SK-N-DZ (cell line): ENCODE results near the gene TRA2B.
"Not testable (repeated sequence)": the region's sequence is repeated elsewhere in the genome, so short reads cannot be mapped to it uniquely, and the experiment has no call there.

Experiments used
- DNase-seq: peaks from one replicate; pipeline ENCODE4 v3.0.0-alpha.2; 2015; ENCODE audit warnings: low spot score

TRA2B gene

DNA sequence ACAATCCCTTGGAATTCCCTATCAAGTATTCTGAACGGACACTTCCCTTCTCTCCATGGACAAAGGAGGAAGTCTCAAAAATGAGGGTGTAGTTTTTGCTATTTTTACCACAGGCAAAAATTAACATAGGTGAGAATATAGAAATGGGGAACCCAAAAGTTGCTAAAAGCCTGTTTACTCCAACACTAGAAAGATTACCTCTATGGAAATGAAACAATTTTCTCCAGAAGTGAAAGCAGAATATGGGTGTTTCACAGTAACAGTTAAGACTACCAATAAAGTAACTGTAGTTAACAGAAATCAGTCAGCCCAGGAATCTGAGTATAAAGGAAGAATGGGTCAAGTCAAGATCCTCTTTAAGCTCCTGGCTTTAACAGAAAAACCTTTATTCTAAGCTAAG, 9.3 kb downstream of the TRA2B start:
- no peak for DNase-seq

DNA sequence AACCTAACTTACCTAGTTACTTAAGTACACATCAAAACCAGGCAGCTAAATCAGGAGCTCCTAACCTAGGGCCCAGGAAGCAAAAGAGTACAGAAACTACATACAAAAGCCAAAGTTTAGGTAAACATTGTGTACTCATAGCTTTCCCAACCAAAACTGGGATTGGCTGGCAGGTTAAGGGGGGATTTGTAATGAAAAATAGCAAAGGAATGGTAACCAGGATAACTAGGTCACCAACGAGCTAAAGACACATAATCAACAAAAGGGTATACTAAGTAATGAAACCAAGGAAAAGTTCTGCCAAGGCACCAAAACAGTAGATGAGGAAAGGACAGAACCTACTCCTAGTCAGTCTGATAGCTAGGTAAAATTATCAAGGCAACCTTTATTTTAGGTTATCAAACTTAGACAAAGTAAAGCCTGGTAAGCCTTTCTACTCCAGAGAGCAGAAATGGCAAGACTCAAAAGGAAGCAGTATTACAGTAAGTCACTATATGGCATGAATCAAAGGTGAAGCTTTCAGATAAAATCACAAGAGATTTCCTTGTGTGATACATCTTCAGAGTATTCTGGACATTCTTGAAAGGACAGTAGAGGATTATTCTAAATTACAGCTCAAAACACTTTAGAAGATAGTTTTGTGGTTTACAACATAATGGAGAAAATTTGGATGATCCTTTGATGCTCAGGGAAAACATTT, 10.2 kb downstream of the TRA2B start:
- no peak for DNase-seq

DNA sequence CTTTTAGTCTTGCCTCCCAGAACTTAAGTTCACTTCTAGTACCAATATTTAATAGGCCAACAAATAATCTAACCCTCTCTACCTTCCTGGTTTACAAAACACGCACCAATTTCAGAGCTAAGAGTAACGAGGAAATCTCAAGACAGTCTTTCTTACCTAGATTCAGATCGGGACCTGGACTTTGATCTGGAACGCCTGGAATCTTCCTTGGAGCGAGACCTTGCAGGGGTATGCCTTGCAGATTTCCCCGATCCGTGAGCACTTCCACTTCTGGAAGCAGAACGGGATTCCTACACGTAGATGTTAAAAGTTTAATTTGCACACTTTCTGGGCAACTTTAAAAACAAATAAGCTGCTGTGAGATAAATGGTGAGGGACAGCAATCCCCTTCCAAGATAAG, 11.4 kb downstream of the TRA2B start:
- DNase-seq, result no peak

DNA sequence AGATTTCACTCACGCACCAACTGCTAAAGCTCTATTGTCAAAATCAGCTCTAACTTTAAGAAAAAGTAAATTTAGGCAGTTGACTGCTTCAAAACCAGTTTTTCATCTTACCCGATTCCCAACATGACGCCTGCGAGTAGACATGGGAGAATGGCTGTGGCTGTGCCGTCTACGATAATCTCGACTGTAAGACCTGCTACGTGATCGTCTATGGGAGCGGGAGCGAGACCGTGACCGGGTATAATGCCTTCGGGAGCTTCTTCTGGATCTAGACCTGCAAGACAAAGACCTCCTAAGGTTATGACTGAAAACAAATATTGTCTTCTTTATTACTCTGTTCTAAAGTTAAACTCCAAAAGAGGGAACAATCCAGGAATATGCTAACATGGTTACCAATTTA, 12.5 kb downstream of the TRA2B start:
- no peak for DNase-seq

DNA sequence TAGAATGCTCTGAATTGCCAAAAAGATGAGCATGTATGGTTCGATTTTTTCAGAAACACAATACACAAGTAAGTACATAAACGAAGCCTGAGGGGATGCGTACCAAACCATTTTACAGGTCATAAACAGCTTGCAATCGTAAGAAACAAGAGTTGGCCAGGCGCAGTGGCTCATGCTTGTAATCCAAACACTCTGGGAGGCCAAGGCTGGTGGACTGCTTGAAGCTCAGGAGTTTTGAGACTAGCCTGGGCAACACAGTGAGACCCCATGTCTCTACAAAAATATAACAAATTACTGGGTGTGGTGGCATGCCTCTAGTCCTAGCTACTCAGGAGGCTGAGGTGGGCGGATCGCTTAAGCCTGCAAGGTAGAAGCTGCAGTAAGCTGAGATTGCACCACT, 13.4 kb downstream of the TRA2B start:
- DNase-seq, result no peak

DNA sequence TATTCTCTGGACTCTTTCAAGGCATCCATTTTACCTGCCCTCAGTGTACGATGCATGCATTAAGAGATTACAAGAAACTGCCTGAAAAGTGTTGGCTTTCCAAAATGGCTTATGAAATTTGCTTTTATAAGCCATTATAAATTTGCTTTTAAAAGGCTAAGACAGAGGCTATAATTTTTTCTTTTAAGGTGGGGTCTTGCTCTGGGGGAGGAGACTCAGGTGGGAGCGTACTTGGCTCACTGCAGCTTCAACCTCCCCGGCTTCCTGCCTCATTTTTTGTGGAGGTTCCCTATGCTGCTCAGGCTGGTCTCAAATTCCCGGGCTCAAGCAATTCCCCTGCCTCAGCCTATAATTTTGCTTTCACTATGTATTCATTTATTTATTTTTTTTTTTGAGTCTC, 17.6 kb downstream of the TRA2B start:
- no peak for DNase-seq

DNA sequence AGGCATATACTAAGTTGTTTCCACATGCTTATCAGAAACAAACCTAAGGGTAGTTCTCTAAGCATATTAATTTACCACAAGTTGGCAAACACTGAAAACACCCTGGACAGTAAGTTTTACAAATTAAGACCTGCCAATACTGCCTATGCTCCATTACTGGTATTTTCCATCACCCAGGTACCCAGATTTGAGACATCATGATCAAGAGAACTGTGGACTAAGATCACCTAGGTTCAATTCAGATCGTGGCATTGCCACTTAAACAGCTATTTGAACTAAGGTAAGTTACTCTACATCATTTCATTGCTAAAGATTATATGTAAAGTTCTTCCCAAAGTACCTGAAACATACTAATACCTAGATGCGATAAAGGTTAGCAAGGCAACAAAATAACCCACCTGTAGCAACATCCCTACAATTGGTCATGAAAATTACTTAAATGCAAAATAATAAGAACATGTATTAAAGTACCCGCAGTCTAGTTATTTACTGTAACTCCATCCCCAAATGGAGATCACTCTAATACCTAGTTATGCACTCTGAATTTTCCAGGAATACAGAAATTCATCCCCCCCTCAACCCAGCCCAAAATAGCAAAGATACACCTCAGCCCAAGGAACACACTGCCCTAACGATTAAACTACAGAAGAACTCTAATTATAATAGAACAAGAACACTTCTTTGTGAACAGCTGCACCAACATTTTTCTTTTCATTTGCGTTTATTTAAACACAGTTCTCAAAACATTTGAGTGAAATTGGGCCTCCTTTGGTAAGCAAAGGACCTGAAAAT, 21.6 kb downstream of the TRA2B start:
- DNase-seq, result no peak

DNA sequence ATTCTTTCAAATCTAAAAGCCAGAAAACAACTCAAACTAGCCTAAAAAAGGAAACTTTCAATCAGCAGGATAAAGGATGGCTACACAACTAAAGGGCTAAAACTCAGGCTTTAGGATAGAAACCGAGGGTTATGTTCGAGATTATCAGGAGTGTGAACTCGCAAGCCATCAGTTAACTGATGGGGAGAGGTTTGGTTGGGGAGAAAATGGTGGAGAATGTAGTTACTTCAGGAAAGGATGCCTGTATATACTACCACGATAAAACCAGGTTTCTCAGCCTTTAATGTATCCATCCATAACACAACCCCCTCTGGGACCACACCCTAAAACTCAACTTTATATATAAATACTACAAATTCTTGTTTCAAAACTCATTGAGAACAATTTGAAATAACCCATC, 22.2 kb downstream of the TRA2B start:
- no peak for DNase-seq

DNA sequence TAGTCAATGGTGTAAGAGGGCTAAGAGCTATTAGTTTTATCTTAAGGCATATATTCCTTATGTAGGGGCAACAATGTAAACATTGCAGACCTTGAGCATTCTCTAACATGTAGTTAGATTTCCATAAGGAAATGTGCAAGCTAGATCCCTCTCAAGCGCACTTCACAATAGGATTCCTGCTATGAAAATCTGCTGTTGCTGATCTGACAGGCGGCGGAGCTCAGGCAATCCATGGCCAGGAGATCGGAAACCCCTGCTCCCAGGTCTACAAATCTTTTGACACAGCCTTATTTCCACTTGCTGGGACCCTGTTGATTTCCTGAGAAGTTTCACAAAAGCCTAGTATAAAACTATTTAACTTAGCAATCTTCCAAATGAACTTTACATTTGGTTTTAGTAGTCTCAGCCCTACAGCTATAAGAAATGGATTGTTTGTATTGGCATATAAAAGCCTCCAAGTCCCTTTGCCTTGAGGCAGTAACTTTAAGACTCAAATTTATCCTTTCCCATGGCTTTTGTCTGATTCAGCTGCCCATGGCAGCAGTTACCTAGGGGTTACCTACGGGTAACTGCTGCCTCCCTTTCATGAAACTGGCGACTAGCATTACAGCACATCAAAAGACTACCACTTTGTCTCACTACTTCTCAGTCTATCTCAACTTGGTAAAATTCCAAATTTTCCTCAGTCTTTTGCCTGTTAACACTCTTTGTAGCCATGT, 22.7 kb downstream of the TRA2B start:
- DNase-seq, result no peak

DNA sequence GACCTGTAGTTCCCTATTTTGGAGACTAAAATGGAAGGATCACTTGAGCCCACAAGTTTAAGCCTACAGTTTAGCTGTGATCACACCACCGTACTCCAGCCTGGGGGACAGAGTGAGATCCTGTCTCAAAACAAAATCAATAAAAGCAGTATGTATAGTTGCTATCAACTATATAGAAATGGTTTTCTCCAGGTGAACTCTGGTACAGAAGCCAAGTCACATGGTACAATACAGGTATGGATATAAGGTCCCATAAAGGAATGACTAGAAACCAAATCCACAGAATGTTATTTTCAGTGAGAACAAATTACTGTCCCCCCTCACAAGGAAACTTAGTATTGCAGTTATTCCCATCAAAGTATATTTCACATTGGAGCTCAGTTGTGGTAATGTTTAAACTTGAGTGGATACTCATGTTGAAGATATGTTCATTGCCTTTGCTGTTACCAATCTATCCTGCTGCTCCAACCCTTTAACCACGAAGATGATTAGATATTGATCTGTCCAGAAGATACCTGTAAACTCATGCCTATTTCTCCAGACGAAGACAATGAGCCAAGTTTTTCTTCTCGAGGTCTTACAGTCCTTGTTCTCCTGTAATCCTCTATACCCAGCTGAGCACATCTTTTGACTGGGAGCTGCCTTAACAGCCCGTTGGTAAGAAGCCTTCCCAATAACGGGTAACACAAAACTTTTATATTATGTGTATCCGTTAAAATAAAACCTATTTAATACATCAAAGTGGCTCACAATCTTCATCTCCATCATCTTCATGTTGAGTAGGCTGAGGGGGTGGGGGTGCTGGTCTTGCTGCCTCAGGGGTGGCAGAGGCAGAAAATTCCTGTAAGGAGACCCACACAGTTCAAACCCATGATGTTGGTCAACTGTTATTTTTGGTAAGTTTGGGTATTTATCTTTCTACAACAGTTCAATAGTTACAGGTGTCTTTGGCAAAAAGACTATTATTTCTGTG, 24.6 kb downstream of the TRA2B start:
- DNase-seq, result no peak

DNA sequence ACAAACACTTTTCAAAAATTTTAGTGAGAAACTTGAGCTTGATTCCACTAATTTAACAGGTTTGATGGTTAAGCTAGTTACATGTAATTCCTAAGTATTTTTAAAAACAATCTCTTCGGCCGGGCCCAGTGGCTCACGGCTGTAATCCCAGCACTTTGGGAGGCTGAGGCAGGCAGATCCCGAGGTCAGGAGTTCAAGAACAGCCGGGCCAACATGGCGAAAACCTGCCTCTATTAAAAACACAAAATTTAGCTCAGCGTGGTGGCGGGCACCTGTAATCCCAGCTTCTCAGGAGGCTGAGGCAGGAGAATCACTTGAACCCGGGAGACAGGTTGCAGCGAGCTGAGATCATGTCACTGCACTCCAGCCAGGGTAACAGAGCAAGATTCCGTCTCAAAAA, 25.3 kb downstream of the TRA2B start:
- no peak for DNase-seq

DNA sequence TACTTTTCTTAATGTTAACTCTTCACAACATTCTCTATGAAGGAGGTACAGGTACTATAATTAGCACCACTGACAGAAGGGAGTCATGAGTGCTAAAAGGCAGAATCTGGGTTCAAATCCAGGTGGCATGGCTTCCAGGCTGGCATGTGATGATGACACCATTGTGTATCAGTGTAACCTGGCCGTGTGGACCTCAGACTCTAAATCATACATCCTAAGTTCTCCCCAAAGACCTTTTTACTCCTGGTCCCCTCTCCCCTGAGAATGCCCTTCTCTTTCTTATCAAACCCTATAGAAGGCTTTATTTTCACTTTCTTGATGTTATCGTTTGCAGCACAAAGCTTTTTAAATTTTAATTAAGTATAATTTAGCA, 26.8 kb downstream of the TRA2B start:
- not testable (repeated sequence) for DNase-seq

DNA sequence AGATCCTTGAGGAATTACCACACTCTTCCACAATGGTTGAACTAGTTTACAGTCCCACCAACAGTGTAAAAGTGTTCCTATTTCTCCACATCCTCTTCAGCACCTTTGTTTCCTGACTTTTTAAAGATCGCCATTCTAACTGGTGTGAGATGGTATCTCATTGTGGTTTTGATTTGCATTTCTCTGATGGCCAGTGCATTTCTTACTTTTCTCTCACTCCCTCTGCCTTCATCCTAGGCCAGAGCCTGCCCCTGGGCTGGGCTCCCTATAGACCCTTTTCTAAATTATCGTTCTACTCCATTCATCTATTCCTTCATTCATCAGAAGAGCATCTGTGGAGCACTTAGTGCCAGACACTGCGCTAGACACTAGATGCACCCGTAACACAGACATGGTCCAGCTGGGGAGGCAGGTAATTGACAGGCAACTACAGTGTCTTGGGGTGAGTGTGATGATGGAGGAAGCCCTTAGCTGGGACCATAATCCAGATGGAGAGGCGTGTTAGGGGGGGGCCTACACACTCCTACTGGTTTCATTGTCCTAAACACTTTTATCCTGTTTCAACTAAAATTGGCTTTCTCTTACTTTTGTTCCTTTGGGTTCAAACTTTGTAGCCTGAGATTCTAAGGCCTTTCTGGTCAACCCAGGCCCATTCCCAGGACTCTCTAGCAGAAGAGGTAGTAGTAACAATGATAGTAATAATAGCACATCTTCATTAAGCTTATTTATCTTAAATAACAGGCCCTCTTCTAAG, 27.3 kb downstream of the TRA2B start:
- not testable (repeated sequence) for DNase-seq

DNA sequence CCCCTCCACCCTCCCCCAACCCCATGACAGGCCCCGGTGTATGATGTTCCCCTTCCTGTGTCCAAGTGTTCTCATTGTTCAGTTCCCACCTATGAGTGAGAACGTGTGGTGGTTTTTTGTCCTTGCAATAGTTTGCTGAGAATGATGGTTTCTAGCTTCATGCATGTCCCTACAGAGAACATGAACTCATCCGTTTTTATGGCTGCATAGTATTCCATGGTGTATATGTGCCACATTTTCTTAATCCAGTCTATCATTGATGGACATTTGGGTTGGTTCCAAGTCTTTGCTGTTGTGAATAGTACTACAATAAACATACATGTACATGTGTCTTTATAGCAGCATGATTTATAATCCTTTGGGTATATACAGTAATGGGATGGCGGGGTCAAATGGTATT, 27.9 kb downstream of the TRA2B start:
- DNase-seq, result not testable (repeated sequence)

DNA sequence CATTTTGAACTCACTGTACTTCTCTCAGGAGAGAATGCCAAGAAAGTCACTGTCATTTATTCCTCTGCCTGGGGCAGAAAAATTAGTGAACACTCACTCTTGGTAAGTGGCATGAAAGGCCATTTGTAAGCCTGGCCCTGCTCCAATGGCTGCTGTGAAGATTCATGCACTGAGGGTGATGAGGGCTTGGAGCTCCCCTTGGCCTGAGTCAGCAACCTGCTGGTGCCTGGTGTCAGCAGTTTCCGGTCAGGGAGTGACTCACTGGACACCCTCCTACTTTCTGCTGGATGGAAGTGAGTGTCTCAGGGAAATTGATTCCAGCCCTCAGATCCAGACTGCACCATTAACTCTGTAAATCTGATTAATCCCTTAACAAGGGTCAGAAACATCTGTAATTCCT, 37.6 kb downstream of the TRA2B start:
- no peak for DNase-seq

DNA sequence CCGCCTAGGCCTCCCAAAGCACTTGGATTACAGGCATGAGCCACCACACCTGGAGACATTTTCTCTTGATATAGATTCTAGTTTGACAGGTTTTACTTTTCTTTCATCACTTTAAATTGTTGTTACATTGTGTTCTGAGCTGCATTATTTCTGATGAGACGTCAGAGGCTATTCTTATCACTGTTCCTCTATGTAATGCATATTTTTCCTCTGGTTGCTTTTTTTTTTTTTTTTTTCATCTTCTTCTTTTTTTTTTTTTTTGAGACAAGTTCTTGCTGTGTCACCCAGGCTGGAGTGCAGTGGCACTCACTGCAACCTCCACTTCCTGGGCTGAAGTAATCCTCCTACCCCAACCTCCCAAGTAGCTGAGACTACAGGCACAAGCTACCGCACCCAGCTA, 41.2 kb downstream of the TRA2B start:
- no peak for DNase-seq

DNA sequence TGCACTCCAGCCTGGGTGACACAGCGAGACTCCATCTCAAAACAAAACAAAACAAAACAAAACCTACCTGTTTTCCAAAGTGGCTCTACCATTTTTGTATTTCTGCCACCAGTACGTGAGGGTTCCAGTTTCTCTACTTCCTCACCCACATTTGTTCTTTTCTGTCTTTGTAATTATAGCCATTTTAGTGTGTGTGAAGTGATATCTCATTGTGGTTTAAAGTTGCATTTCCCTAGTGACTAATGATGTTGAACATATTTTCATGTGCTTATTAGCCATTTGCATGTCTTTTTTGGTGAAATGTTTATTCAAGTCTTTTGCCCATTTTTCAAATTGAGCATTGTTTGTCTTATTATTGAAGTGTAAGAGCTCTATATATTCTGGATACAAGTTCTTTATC, 50.7 kb downstream of the TRA2B start:
- no peak for DNase-seq

DNA sequence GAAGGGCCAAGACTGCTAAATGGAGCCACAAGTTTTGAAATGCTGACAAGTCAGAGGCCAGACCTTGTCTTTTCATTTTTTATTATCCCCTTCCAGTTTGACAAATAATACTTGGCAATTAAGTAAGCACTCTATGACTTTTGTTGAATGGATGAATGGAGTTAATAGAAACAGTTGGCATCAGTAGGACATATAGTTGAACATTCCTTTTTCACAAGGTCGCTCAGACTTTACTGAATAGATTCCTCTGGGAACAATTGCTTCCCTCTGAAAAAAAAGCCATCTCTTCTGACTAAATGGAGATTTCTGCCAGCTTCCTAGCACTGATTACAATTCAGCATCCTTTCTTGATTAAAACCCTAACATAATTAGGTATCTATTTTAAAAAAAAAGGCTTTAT, 53.2 kb downstream of the TRA2B start:
- no peak for DNase-seq

DNA sequence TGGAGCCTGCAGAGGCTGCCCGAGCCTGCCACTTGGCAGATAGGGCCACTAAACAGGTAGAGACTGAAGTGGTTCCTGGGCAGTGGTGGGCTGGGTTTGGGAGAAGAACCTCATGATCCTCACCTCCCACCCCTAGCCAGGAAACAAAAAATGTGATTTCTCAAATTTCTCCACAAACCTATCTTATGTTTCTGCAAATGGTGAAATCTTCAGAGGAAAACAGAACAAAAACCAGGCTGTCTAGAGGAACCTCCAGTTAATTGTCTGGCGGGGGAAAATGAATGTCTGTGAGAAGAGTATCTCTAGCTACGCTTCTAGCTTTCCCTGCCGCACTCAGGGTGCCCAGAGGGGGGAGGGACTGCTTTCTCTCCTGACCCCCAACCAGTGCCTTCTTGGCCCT, 55.9 kb downstream of the TRA2B start:
- no peak for DNase-seq

DNA sequence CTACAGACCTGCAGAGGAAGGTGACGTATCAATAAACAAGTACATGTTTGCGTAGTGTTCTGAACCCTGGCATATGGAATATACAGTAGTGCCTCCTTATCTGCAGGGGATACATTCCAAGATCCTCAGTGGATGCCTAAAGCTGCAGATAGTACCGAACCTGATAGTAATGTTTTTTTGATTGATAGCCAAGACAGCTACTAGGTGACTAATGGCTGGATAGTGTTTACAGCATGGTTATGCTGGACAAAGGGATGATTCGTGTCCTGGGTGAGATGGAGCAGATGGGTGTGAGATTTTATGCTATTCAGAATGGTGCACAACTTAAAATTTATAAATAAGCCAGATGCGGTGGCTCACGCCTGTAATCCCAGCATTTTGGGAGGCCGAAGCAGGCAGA, 57.2 kb downstream of the TRA2B start:
- no peak for DNase-seq

DNA sequence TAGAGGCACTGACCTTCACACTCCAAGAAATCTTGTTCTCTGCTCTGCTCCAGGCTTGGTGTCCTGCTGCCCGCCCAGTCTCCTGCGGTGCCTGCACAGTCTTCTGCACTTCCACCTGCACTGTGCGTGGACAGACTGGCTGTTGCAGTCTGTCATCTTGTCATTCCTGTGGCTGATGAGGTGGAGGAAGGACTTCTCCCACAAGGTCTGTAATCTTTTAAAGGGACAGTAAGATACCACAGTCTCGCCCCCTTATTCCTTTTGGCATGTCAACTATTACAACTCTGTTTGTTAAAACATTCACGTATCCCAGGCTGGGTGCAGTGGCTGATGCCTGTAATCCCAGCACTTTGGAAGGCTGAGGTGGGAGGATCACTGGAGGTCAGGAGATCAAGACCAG, 58.9 kb downstream of the TRA2B start:
- DNase-seq, result no peak
